Mucosa of descending colon (tissue), 3 donors: Measurements from ENCODE around the gene FAM117B. TPM values are rescaled to one million over a fixed set of nuclear protein-coding genes. Genes with fewer than 3 reads are reported as not detected.

Experiments used
- ATAC-seq: fragments of 200-7000 bp; cut with Tn5 transposase; one replicate; pipeline ENCODE4 v1.9.1; 2020; ENCODE audit warnings: mild to moderate bottlenecking, moderate library complexity
- DNase-seq, 3 donors: peaks; one replicate each; pipeline ENCODE4 v3.0.0-alpha.2; 2020
- H3K36me3 ChIP-seq: fragments of 200-600 bp; one replicate; pipeline ENCODE4 v1.8.0; 2021; ENCODE audit warnings: low read depth, mild to moderate bottlenecking
- H3K4me1 ChIP-seq: fragments of 200-600 bp; one replicate; pipeline ENCODE4 v1.8.0; 2021; ENCODE audit warnings: low read depth, mild to moderate bottlenecking
- H3K4me3 ChIP-seq: fragments of 200-600 bp; one replicate; pipeline ENCODE4 v1.8.0; 2021; ENCODE audit warnings: mild to moderate bottlenecking
- H3K9me3 ChIP-seq: fragments of 200-600 bp; one replicate; pipeline ENCODE4 v1.8.0; 2021; ENCODE audit warnings: mild to moderate bottlenecking
- CTCF ChIP-seq: fragments of 200-600 bp; IDR thresholded peaks from one replicate; pipeline ENCODE4 v1.8.0; 2022; ENCODE audit warnings: antibody characterized with exemption, mild to moderate bottlenecking
- intact Hi-C, 2 donors: fragments of 100-400 bp; cut with DNase I in 1 of 2; cut with micrococcal nuclease in 1 of 2; formaldehyde crosslinking; loops; one replicate each; pipeline versions ENCODE4 v1.11.0 to v1.11.1; 2022; cut with DNase I, micrococcal nuclease
- total RNA-seq, 3 donors: library from RNA; stranded (reverse); fragmentation: NEBNext Ultra II Directional in 2 of 3; extraction: Animal tissue kit (Norgen Biotek cat#: 25700) in 2 of 3; gene quantifications; one replicate each; pipeline versions ENCODE4 v1.2.1 to v1.2.4, GENCODE V29; 2021 to 2023
- donor health status: DM: no; HTN: no; CAD: no; lungs with moderate emphysema.
- donor health status: DM: no; HTN: no; CAD: no.
- donor health status: DM: no; HTN: yes; CAD: no.

The FAM117B gene
- total RNA-seq, 3 donors from 2014 or later: 11.5 to 21.7 (median 15.4) TPM

GRCh38 chr2:202736826-202737225, 102.1 kb downstream of the FAM117B start:
- H3K9me3 ChIP-seq: peaks cover 14% of the 10 kb centered on the region
- no peak for ATAC-seq
- no peaks in the 10 kb centered on the region for H3K4me1 ChIP-seq
- no peaks in the 10 kb centered on the region for H3K36me3 ChIP-seq
- no peak for TF ChIP-seq CTCF
- no peak for DNase-seq
- H3K4me3 ChIP-seq: no peak overlapping the region
- intact Hi-C loops: no loop called here

GRCh38 chr2:202743613-202744012, 108.8 kb downstream of the FAM117B start:
- no peak for TF ChIP-seq CTCF
- DNase-seq (no peak), ATAC-seq (no peak)
- no peaks in the 10 kb centered on the region for H3K4me1 ChIP-seq
- H3K9me3 ChIP-seq: peaks cover 17% of the 10 kb centered on the region
- no peak overlapping the region for H3K4me3 ChIP-seq
- intact Hi-C loops: no loop called here
- no peaks in the 10 kb centered on the region for H3K36me3 ChIP-seq

GRCh38 chr2:202749477-202749876, 114.7 kb downstream of the FAM117B start:
- intact Hi-C loops: no loop called here
- no peak for TF ChIP-seq CTCF
- H3K36me3 ChIP-seq: no peaks in the 10 kb centered on the region

GRCh38 chr2:202750763-202751427, 116.1 kb downstream of the FAM117B start:
- peak; percentile 71 for ATAC-seq

More at GRCh38 chr2:202749477-202749876, 114.7 kb downstream of the FAM117B start:
- DNase-seq (no peak), ATAC-seq (no peak)
- H3K9me3 ChIP-seq: peaks cover 5% of the 10 kb centered on the region
- no peak overlapping the region for H3K4me3 ChIP-seq
- no peaks in the 10 kb centered on the region for H3K4me1 ChIP-seq

DNA sequence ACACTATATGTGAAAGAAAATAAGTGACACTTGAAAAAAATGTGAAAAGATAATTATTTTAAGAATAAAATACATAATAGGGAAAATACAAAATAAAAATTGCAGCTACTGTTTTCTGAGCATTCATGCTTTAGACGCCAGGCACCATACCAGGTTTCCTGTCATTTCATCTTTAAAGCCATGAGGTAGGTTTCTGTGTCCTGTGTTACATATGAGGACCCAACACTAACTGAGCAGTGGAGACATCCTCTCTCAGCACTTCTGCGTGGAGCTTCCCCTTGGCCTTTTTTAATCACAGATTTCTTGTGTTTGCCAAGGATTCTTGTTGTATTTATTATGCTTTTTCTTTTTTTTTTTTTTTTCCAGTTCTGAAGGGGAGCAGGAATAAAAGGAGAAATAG, 117.3 kb downstream of the FAM117B start:
- Histone ChIP-seq H3K4me3 (no peak overlapping the region), H3K4me1 (no peaks in the 10 kb centered on the region), H3K36me3 (no peaks in the 10 kb centered on the region), H3K9me3 (no peaks in the 10 kb centered on the region)
- DNase-seq: no peak
- ATAC-seq: no peak
- TF ChIP-seq CTCF: no peak
- intact Hi-C loops: no loop called here

More at GRCh38 chr2:202750763-202751427, 116.1 kb downstream of the FAM117B start:
- H3K9me3 ChIP-seq: no peaks in the 10 kb centered on the region
- H3K4me1 ChIP-seq: no peaks in the 10 kb centered on the region
- no peak for TF ChIP-seq CTCF
- no peak overlapping the region for H3K4me3 ChIP-seq
- intact Hi-C loops: no loop called here
- H3K36me3 ChIP-seq: no peaks in the 10 kb centered on the region
- DNase-seq: no peak
